K562 (cell line): ENCODE data around the gene PMVK. TPM values are rescaled to one million over a fixed set of nuclear protein-coding genes. Genes with fewer than 3 reads are reported as not detected.

Experiments
- BACH1 ChIP-seq: fragments of 200-800 bp; sonication (Bioruptor generic); IDR thresholded peaks from 2 replicates; pipeline ENCODE4 v1.6.1; 2016; ENCODE audit warnings: missing genetic modification characterization, missing compliant biosample characterization
- FOXK1 ChIP-seq: sonication (generic); formaldehyde crosslinking; IDR thresholded peaks from 2 replicates; pipeline ENCODE4 v1.8.0; 2022; ENCODE audit warnings: missing genetic modification reagents, mild to moderate bottlenecking, borderline replicate concordance
- HDAC3 ChIP-seq: fragments of 450-650 bp; IDR thresholded peaks from 2 replicates; pipeline ENCODE4 v1.6.1; 2018; ENCODE audit warnings: borderline replicate concordance, mild to moderate bottlenecking, moderate library complexity; ENCODE audit not compliant: partially characterized antibody
- OTX1 ChIP-seq: fragments of 450-650 bp; formaldehyde crosslinking; IDR thresholded peaks from 2 replicates; pipeline ENCODE4 v1.4.0; 2022; ENCODE audit warnings: mild to moderate bottlenecking
- RBM15 ChIP-seq: fragments of 200-400 bp; formaldehyde crosslinking; IDR thresholded peaks from 2 replicates; pipeline ENCODE4 v1.6.1; 2018; ENCODE audit warnings: mild to moderate bottlenecking, low read length, moderate library complexity; ENCODE audit not compliant: insufficient read depth
- STAT5B ChIP-seq: fragments of 250-450 bp; sonication (Bioruptor Pico); IDR thresholded peaks from 2 replicates; pipeline ENCODE4 v1.8.0; 2021; ENCODE audit warnings: mild to moderate bottlenecking, inconsistent platforms
- TBP ChIP-seq: optimal IDR thresholded peaks from 2 replicates; pipeline ENCODE3; 2011; ENCODE audit warnings: low read depth, low read length, improper control_type of control experiment
- ZNF347 ChIP-seq: fragments of 450-650 bp; formaldehyde crosslinking; IDR thresholded peaks from 2 replicates; pipeline ENCODE4 v1.4.0; 2020; ENCODE audit warnings: low read depth, mild to moderate bottlenecking, moderate library complexity
- polyA plus RNA-seq, 8 experiments: library from polyadenylated mRNA; depleted of rRNA in 4 of 8; stranded (reverse) in 5 of 8; unstranded in 3 of 8; fragments of >200 nt; fragmentation: Nextera tagmentation in 2 of 8; fragmentation: Illumina TruSeq in 1 of 8; extraction: Ambion mirVana in 2 of 8; extraction: Trizol in 1 of 8; gene quantifications; 2 replicates each; pipeline versions ENCODE4 v1.2.1 to v1.2.3, GENCODE V29; 2011 to 2014; ENCODE audit warnings: inconsistent platforms in 1 of 8, missing spikeins in 1 of 8
- total RNA-seq, 7 experiments: library from RNA; depleted of rRNA in 6 of 7; stranded (reverse); fragments of >200 nt in 6 of 7; fragmentation: Illumina TruSeq in 2 of 7; extraction: Trizol in 2 of 7; gene quantifications; 2 replicates each; pipeline versions ENCODE4 v1.2.1 to v1.2.3, GENCODE V29; 2011 to 2021; ENCODE audit warnings: low replicate concordance in 1 of 7
- TF ChIP-seq, protein P1 (sequence below): fragments of 450-650 bp; IDR thresholded peaks from 2 replicates; pipeline ENCODE4 v1.6.1; 2016; ENCODE audit warnings: antibody characterized with exemption
- TF ChIP-seq, protein P2 (sequence below): fragments of 250-450 bp; sonication (Bioruptor Pico); IDR thresholded peaks from 2 replicates; pipeline ENCODE4 v1.4.0; 2020; ENCODE audit warnings: mild to moderate bottlenecking, moderate library complexity, borderline replicate concordance

Gene PMVK
- total and polyA plus RNA-seq, 9 of the 15 experiments (the other 6 are each of a cell fraction or from before 2014, with no cell fraction given): 1.1 to 15.3 (median 6.3) TPM

DNA sequence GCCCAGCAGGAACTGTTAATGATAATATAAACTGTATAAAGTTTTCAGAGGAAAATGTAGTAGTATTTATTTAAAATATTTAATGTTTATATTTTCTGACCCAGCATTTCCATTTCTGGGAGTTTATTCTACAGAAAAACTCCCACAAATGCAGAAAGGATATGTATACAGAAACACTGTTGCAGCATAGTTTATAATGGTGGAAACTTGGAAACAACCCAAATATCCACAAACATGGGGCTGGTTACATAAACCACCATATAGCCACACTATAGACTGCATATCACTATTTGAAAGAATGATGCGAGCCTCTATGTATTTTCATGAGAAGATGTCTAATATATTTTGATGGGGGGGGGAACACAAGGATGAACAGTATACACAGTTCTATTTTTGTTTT lies 34.9 kb downstream of the PMVK start (continued):
- TF ChIP-seq, protein P1, sequence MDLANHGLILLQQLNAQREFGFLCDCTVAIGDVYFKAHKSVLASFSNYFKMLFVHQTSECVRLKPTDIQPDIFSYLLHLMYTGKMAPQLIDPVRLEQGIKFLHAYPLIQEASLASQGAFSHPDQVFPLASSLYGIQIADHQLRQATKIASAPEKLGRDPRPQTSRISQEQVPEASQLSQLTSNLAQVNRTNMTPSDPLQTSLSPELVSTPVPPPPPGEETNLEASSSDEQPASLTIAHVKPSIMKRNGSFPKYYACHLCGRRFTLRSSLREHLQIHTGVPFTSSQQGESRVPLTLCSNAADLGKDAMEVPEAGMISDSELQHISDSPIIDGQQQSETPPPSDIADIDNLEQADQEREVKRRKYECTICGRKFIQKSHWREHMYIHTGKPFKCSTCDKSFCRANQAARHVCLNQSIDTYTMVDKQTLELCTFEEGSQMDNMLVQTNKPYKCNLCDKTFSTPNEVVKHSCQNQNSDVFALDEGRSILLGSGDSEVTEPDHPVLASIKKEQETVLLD: no peak
- TF ChIP-seq OTX1 (CRISPR knock-in tag) (no peak), TBP (no peak), ZNF347 (CRISPR knock-in tag) (no peak), FOXK1 (CRISPR knock-in tag) (no peak), STAT5B (no peak), BACH1 (tag) (no peak), HDAC3 (no peak), RBM15 (no peak)
- TF ChIP-seq, protein P2, sequence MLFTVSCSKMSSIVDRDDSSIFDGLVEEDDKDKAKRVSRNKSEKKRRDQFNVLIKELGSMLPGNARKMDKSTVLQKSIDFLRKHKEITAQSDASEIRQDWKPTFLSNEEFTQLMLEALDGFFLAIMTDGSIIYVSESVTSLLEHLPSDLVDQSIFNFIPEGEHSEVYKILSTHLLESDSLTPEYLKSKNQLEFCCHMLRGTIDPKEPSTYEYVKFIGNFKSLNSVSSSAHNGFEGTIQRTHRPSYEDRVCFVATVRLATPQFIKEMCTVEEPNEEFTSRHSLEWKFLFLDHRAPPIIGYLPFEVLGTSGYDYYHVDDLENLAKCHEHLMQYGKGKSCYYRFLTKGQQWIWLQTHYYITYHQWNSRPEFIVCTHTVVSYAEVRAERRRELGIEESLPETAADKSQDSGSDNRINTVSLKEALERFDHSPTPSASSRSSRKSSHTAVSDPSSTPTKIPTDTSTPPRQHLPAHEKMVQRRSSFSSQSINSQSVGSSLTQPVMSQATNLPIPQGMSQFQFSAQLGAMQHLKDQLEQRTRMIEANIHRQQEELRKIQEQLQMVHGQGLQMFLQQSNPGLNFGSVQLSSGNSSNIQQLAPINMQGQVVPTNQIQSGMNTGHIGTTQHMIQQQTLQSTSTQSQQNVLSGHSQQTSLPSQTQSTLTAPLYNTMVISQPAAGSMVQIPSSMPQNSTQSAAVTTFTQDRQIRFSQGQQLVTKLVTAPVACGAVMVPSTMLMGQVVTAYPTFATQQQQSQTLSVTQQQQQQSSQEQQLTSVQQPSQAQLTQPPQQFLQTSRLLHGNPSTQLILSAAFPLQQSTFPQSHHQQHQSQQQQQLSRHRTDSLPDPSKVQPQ (CRISPR knock-in tag): no peak
